ENCODE data around the gene SHKBP1.

DNA sequence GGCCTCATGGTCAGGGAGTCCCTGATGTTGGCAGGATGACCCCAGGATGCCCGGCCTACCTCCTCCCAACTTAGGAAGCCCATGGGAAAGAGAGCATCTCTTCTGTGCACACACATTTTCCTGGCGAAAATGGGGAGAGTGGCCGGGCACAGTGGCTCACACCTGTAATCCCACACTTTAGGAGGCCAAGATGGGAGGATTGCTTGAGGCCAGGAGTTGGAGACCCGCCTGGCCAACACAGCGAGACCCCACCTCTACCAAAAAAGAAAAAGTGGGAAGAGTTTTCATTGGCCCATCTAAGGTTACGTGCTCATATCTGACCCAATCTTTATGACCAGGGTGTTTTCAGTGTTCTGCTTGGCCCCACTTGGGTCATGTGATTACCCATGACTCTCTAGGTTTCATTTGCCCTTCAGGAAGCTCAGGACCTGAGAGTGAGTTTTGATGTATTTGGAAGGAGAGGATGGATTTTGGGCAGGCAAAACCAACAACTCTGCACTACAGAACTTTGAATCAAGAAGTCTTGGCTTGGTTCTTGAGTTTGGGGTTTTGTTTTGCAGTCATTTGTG lies 33.6 kb upstream of the SHKBP1 start:
- TF ChIP-seq YY1 (IDR thresholded peaks at IDR 0.05; ENCODE audit: insufficient read depth, insufficient read length), result no peak
- TF ChIP-seq SUZ12 (IDR thresholded peaks at IDR 0.05; ENCODE audit: extremely low read depth, insufficient read depth, insufficient read length), result no peak
- no peak for TF ChIP-seq ZNF274 (IDR thresholded peaks at IDR 0.05; ENCODE audit: low read depth, low read length)
